ENCODE measurements around the gene SLC35E1.
"Not testable (repeated sequence)": the region's sequence is repeated elsewhere in the genome, so short reads cannot be mapped to it uniquely, and the experiment has no call there.

DNA sequence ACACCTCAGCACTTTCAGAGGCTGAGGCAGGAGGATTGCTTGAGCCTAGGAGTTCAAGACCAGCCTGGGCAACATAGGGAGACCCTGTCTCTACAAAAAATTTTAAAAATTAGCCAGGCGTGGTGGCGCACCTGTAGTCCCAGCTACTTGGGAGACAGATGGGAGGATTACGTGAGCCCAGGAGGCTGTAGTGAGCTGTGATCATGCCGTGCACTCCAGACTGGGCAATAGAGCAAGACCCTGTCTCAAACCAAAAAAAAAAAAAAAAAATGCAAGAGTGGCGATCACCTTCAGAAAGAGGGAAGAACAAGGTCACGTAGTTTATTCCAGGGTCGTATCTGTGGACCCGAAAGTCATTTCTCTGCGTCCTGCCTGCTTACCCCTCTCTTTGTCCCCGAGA is 59.6 kb downstream of the SLC35E1 start:
- TF ChIP-seq POLR2A (IDR thresholded peaks at IDR 0.05); POLR2AphosphoS5 (IDR thresholded peaks at IDR 0.05); EP300 (IDR thresholded peaks at IDR 0.05; ENCODE audit: low read depth): not testable (repeated sequence)
- TF ChIP-seq, protein P1, sequence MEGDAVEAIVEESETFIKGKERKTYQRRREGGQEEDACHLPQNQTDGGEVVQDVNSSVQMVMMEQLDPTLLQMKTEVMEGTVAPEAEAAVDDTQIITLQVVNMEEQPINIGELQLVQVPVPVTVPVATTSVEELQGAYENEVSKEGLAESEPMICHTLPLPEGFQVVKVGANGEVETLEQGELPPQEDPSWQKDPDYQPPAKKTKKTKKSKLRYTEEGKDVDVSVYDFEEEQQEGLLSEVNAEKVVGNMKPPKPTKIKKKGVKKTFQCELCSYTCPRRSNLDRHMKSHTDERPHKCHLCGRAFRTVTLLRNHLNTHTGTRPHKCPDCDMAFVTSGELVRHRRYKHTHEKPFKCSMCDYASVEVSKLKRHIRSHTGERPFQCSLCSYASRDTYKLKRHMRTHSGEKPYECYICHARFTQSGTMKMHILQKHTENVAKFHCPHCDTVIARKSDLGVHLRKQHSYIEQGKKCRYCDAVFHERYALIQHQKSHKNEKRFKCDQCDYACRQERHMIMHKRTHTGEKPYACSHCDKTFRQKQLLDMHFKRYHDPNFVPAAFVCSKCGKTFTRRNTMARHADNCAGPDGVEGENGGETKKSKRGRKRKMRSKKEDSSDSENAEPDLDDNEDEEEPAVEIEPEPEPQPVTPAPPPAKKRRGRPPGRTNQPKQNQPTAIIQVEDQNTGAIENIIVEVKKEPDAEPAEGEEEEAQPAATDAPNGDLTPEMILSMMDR (IDR thresholded peaks at IDR 0.05) = not testable (repeated sequence)

Data from transverse colon (tissue), 4 donors.